ENCODE results near the gene GPR137C. TPM values are rescaled to one million over a fixed set of nuclear protein-coding genes. Genes with fewer than 3 reads are reported as not detected.

The GPR137C gene
- total and polyA plus RNA-seq, 2 of the 13 experiments (the other 11 are each of a cell fraction or from before 2014, with no cell fraction given) = 0.34 to 0.51 TPM

DNA sequence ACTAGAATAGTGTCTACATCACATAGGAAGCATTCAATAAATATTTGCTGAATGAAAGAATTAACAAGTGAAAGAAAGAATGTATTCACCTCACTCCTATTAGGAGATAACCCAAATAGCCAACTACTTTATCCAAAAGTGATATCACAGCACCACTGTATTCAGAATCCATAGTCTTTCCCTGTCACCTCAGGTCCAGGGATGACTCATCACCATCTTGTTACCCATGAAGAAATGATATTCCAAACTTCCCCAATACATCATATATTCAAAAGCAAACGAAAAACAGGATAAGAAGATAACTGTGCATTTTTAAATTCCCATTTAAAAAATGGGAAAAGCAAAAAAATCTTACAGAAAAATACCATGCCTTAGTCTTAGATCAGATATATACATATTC lies 39.4 kb upstream of the GPR137C start:
- TF ChIP-seq, protein P1, sequence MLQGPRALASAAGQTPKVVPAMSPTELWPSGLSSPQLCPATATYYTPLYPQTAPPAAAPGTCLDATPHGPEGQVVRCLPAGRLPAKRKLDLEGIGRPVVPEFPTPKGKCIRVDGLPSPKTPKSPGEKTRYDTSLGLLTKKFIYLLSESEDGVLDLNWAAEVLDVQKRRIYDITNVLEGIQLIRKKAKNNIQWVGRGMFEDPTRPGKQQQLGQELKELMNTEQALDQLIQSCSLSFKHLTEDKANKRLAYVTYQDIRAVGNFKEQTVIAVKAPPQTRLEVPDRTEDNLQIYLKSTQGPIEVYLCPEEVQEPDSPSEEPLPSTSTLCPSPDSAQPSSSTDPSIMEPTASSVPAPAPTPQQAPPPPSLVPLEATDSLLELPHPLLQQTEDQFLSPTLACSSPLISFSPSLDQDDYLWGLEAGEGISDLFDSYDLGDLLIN (CRISPR knock-in tag; IDR thresholded peaks at IDR 0.05; ENCODE audit: borderline replicate concordance) = no peak
- TF ChIP-seq, protein P2, sequence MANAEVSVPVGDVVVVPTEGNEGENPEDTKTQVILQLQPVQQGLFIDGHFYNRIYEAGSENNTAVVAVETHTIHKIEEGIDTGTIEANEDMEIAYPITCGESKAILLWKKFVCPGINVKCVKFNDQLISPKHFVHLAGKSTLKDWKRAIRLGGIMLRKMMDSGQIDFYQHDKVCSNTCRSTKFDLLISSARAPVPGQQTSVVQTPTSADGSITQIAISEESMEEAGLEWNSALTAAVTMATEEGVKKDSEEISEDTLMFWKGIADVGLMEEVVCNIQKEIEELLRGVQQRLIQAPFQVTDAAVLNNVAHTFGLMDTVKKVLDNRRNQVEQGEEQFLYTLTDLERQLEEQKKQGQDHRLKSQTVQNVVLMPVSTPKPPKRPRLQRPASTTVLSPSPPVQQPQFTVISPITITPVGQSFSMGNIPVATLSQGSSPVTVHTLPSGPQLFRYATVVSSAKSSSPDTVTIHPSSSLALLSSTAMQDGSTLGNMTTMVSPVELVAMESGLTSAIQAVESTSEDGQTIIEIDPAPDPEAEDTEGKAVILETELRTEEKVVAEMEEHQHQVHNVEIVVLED (CRISPR knock-in tag; IDR thresholded peaks at IDR 0.05; ENCODE audit: borderline replicate concordance) = no peak
- TF ChIP-seq MTF2 (CRISPR knock-in tag; IDR thresholded peaks at IDR 0.05; ENCODE audit: borderline replicate concordance) = no peak
- TF ChIP-seq ZNF180 (CRISPR knock-in tag; IDR thresholded peaks at IDR 0.05; ENCODE audit: borderline replicate concordance, low read depth) = no peak
- no peak for TF ChIP-seq ZNF75D (CRISPR knock-in tag; IDR thresholded peaks at IDR 0.05; ENCODE audit: borderline replicate concordance)
- TF ChIP-seq ISL2 (CRISPR knock-in tag; IDR thresholded peaks at IDR 0.05) = no peak
- TF ChIP-seq, protein P3, sequence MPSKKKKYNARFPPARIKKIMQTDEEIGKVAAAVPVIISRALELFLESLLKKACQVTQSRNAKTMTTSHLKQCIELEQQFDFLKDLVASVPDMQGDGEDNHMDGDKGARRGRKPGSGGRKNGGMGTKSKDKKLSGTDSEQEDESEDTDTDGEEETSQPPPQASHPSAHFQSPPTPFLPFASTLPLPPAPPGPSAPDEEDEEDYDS (CRISPR knock-in tag; IDR thresholded peaks at IDR 0.05) = no peak
- no peak for TF ChIP-seq SOX5 (CRISPR knock-in tag; IDR thresholded peaks at IDR 0.05; ENCODE audit: borderline replicate concordance)
- no peak for TF ChIP-seq MATR3 (CRISPR knock-in tag; IDR thresholded peaks at IDR 0.05)
- no peak for TF ChIP-seq KDM4B (CRISPR knock-in tag; IDR thresholded peaks at IDR 0.05)
- no peak for TF ChIP-seq NFKBIZ (CRISPR knock-in tag; IDR thresholded peaks at IDR 0.05)
- TF ChIP-seq ZSCAN20 (CRISPR knock-in tag; IDR thresholded peaks at IDR 0.05; ENCODE audit: borderline replicate concordance) = no peak
- H3K4me1 ChIP-seq (ENCODE audit: insufficient read depth, low read length) = no peaks in the 10 kb centered on the region
- in situ Hi-C loops (cut with HindIII; ENCODE audit: extremely low pct_ligation_motif_present, low pct_unique_long_range_greater_than_20kb) (no loop called here), intact Hi-C loops (cut with micrococcal nuclease; ENCODE audit: unreplicated experiment) (no loop called here)
- CTCF ChIA-PET (ENCODE audit: low intra/inter-chr PET ratio, low total read pairs) = no interaction called here
- H3K27me3 ChIP-seq (ENCODE audit: control insufficient read depth in 1 of 2, insufficient read depth in 2 of 2, low read length in 2 of 2) = no peaks in the 10 kb centered on the region
- H2AFZ ChIP-seq (ENCODE audit: low read length) = no peak overlapping the region
- ATAC-seq (no peak), DNase-seq (ENCODE audit: low spot score) (no peak), FAIRE-seq (no peak)
- WGBS (ENCODE audit: low lambda C conversion rate) = 67% methylated on average over 1 of the region's 1 CpG
- no peak overlapping the region for H3K4me2 ChIP-seq (ENCODE audit: low read depth, low read length)
- POLR2A ChIA-PET = no interaction called here
- H3K79me2 ChIP-seq (ENCODE audit: insufficient read depth, low read length) = no peaks in the 10 kb centered on the region
- no peaks in the 10 kb centered on the region for H4K20me1 ChIP-seq (ENCODE audit: insufficient read depth, low read length)
- 0 out of 5 replicates have a peak, but pooled peaks cover 0 to 3% of the 10 kb centered on the region in 2 experiments for H3K36me3 ChIP-seq (replicated peaks in 1 of 2; ENCODE audit: control insufficient read depth in 1 of 2, insufficient read depth in 2 of 2, low read length in 2 of 2)
- H3K27ac ChIP-seq (ENCODE audit: extremely low read length, insufficient read depth, low read length) = no peak overlapping the region
- H3K9me3 ChIP-seq (ENCODE audit: low read length) = no peaks in the 10 kb centered on the region
- no TSS peak for BruUV-seq (replicated peaks)
- H3K9ac ChIP-seq (ENCODE audit: insufficient read depth, low read depth, low read length) = no peak overlapping the region
- no peak overlapping the region for H3K4me3 ChIP-seq (replicated peaks in 1 of 3; ENCODE audit: insufficient read depth in 1 of 3, low read depth in 2 of 3, low read length in 3 of 3)

Data from HepG2 (cell line).